Measurements from ENCODE around the gene GCG. TPM values are rescaled to one million over a fixed set of nuclear protein-coding genes. Genes with fewer than 3 reads are reported as not detected.
A peak's percentile ranks its signal among the peaks of the same experiment; 100 is the strongest.

Gene GCG
- total RNA-seq, 4 donors from 2014 or later, result not detected

DNA sequence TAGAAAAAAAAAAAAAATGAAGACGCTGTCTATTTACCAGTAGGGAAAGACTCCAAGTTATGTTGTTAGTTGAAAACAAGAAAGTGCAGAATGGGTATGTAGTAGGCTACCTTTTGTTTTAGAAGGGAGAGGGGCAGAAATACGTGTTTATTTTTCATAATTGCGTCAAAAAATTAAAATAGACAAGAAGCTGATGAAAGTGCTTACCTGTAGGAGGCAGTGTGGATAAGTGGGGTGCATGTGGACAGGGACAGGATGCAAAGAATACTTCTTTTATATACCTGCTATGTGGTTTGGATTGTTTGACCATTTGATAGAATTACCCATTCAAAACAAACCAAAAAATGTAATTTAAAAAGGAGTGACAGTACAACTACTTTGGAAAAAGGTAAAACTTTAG is 3.0 kb upstream of the GCG start:
- Histone ChIP-seq H3K4me1 (no peaks in the 10 kb centered on the region), H3K9me3 (no peaks in the 10 kb centered on the region), H3K36me3 (no peaks in the 10 kb centered on the region), H3K27ac (no peak overlapping the region), H3K4me3 (no peak overlapping the region), H3K27me3 (peaks cover 0 to 3% (median 0%) of the 10 kb centered on the region in 4 donors)
- TF ChIP-seq POLR2A (IDR thresholded peaks at IDR 0.05), result no peak
- TF ChIP-seq, protein P1, sequence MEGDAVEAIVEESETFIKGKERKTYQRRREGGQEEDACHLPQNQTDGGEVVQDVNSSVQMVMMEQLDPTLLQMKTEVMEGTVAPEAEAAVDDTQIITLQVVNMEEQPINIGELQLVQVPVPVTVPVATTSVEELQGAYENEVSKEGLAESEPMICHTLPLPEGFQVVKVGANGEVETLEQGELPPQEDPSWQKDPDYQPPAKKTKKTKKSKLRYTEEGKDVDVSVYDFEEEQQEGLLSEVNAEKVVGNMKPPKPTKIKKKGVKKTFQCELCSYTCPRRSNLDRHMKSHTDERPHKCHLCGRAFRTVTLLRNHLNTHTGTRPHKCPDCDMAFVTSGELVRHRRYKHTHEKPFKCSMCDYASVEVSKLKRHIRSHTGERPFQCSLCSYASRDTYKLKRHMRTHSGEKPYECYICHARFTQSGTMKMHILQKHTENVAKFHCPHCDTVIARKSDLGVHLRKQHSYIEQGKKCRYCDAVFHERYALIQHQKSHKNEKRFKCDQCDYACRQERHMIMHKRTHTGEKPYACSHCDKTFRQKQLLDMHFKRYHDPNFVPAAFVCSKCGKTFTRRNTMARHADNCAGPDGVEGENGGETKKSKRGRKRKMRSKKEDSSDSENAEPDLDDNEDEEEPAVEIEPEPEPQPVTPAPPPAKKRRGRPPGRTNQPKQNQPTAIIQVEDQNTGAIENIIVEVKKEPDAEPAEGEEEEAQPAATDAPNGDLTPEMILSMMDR (IDR thresholded peaks at IDR 0.05), result no peak
- 74 to 80% methylated on average over 3 of the region's 3 CpGs for WGBS, 2 donors
- no peak for DNase-seq
- intact Hi-C loops (cut with DNase I), result no loop called here

DNA sequence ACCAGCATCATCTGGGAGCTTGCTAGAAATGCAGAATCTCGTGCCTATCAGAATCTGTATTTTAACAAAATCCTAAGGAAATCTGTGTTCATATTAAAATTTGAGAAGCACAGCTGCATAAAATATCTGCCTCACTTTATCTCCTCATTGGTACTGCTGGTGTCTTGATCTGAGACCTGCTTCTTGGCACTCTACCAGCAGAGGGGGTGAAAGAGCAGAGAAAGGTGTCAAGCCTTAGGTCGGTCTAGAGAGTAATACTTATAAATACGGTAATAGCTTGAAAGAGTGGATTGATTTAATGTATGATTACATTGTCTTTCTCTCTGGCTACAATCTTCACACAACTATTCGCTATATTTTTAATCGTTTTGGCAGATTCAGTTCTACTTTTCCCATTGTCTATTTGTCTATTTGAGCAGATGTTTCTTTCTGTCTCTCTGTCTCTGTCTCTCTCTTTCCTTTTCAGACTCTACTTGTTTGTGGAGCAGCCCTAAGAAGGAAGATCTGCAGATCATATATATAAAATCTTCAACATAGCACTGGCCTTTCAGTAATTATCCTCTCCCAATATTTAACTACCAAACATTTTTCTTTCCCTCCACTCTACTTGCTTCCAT is 1.7 kb upstream of the GCG start:
- H3K9me3 ChIP-seq, result no peaks in the 10 kb centered on the region
- no peaks in the 10 kb centered on the region for H3K36me3 ChIP-seq
- no peak for TF ChIP-seq POLR2A (IDR thresholded peaks at IDR 0.05)
- TF ChIP-seq, protein P1 (IDR thresholded peaks at IDR 0.05), result peak in 2 of 6 experiments; percentile 17 to 30
- no peak for DNase-seq
- no peak overlapping the region for H3K4me3 ChIP-seq
- peaks cover 0 to 3% (median 0%) of the 10 kb centered on the region in 4 donors for H3K27me3 ChIP-seq
- 4 to 12% methylated on average over 5 of the region's 5 CpGs for whole genome bisulfite sequencing, 2 donors
- H3K27ac ChIP-seq, result no peak overlapping the region
- intact Hi-C loops (cut with DNase I), result no loop called here
- no peaks in the 10 kb centered on the region for H3K4me1 ChIP-seq

DNA sequence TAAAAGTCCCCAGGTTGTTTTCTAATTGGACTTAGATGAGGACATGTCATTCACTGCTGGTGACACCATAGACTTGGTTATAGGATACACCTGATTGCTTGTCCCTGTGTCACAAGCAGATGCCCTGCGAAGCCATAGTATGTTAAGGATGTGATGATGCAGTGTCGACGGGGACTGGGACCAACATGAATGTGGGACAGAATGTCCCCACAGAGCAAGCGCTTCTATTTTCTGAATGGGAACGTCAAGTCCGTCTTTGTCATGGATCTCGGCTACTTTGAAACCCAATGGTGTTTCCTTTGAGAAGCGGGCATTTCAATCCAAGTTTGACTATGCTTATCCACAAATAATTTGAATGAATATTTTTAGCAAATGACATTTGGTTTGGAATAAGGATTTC is 2.1 kb downstream of the GCG start:
- TF ChIP-seq, protein P1 (IDR thresholded peaks at IDR 0.05), result no peak
- no peak for TF ChIP-seq POLR2A (IDR thresholded peaks at IDR 0.05)
- Histone ChIP-seq H3K4me3 (no peak overlapping the region), H3K4me1 (no peaks in the 10 kb centered on the region), H3K36me3 (no peaks in the 10 kb centered on the region), H3K27me3 (peaks cover 0 to 10% (median 0%) of the 10 kb centered on the region in 4 donors), H3K27ac (no peak overlapping the region), H3K9me3 (no peaks in the 10 kb centered on the region)
- DNase-seq, result no peak
- 87 to 88% methylated on average over 8 of the region's 8 CpGs for WGBS, 2 donors
- intact Hi-C loops (cut with DNase I), result no loop called here

DNA sequence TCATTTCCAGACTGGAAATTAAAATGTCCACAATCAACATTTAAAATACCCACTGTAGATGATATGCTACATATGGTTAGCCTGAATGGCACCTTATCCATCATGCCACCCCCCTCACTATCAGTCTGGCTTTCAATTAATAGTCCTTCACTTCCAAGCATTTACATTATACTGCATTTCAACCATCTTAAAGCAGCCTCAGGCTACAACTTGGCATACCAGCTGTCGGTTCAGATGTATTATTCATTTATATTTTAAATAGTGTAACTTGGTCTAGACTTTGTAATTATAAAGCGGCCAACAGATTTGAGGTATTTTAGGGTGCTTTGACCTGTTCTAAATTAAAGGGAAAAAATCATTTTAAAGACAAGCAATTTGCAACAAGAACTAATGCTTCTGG is 2.6 kb downstream of the GCG start:
- intact Hi-C loops (cut with DNase I), result no loop called here
- TF ChIP-seq, protein P1 (IDR thresholded peaks at IDR 0.05), result no peak
- TF ChIP-seq POLR2A (IDR thresholded peaks at IDR 0.05), result no peak
- Histone ChIP-seq H3K4me3 (no peak overlapping the region), H3K36me3 (no peaks in the 10 kb centered on the region), H3K9me3 (no peaks in the 10 kb centered on the region), H3K27ac (no peak overlapping the region), H3K4me1 (no peaks in the 10 kb centered on the region), H3K27me3 (peaks cover 0 to 8% (median 0%) of the 10 kb centered on the region in 4 donors)
- DNase-seq, result no peak
- WGBS, 2 donors, result 53 to 69% methylated on average over 2 of the region's 2 CpGs

DNA sequence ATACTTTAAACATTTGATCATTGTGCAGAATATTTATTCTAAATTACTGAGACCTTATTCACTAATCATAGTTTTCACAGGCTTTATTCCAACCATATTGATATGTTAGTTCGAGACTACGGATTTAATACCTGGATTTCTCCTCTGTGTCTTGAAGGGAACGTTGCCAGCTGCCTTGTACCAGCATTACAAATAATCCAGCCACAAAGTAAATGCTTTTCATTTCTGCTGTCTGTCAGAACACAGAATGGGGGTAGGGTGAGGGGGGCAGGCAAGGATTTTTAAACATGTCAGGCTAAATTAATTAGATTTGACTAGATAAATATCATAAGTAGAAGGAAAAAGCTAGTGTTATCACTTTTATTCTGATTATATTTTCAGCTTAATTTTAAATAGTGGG is 3.1 kb downstream of the GCG start:
- H3K27ac ChIP-seq, result no peak overlapping the region
- H3K36me3 ChIP-seq, result no peaks in the 10 kb centered on the region
- TF ChIP-seq, protein P1 (IDR thresholded peaks at IDR 0.05), result no peak
- no peak for TF ChIP-seq POLR2A (IDR thresholded peaks at IDR 0.05)
- H3K9me3 ChIP-seq, result no peaks in the 10 kb centered on the region
- H3K27me3 ChIP-seq, result peaks cover 0 to 7% (median 0%) of the 10 kb centered on the region in 4 donors
- no peak for DNase-seq
- H3K4me3 ChIP-seq, result no peak overlapping the region
- no peaks in the 10 kb centered on the region for H3K4me1 ChIP-seq
- WGBS, 2 donors, result 17 to 19% methylated on average over 3 of the region's 3 CpGs
- intact Hi-C loops (cut with DNase I), result no loop called here
